Activated CD8-positive, alpha-beta memory T cell treated with anti-CD3 and anti-CD28 coated beads, Interleukin-2, amount 50 U/mL, for 1 hour (primary cell): Measurements from ENCODE around the gene NRF1.

Source experiments
- DNase-seq: peaks from one replicate; pipeline ENCODE4 v3.0.0-alpha.2; 2020; ENCODE audit errors: extremely low read depth

NRF1 gene

DNA sequence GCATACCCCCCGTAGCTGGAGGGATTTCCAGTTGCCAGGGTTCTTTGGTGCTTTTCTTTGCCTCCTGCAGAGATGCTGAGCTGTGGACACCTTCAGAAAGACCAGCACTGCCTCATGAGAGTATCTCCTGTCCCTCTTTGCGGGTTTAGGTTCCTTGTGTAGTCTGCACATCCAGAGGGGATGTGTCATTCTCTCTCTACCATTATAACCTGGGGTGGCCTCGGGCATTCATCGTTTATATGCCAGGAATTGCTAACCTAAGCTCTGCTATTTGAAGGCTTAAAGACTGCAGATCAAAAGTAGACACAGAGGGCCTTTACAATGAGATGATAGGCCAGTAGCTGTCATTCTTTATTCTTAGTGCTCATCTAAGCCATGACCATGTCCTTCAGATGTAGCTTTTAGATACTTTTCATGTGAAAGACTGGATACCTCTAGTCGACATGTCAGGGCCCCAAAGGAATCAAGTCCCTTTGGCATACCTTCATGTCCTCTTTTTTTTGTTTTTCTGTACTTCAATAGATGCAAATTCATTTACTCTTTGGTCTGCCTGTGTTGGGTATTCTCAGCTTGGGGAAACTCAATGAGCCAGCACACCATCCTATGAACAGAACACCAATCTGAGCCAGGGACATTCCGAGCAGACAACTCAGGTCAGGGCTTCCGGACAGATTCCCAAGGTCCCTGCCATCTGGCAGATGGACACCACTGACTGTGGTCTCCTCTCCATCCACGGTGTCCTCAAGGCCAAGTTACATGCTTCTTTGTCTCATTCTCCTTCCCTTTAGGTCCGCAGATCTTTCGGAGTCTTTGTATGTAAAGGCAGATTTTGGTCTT lies 129.3 kb downstream of the NRF1 start:
- DNase-seq, result no peak

- DNase-seq, result no peak
Observed at GRCh38 chr7:129741743-129742213, 130.3 kb downstream of the NRF1 start.

GRCh38 chr7:129742256-129742655 lies 130.7 kb downstream of the NRF1 start:
- no peak for DNase-seq

DNA sequence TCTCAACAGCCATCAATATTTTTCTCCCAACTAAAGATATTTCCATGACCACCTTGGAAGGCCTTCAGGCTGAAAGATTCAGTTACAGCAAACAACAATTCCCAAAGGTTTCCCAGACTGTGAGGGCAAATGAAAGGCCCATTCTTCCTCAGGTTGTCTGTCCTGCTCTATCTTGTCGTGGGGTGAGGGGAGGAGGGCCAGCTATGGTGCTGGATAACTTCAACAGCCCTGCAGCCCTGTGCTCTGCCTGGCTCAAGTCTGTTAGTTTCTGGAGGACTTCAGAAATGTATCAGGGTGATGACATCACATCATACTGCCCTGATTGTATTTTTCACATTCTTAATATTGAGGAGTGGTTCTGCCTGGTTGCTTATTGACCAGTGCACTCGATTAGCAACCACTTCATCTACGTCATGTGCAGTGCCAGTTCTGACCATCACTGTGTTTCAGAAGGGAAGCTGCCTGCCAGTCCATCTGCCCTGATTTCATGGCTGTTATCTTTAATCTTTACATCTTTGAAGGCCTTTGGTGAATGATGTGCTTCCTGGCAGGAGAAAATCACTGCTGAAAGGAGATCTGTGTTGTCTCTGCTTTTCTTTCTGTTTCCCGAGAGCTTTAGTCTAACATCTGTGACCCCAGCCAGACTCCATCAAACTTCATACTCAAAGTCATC lies 135.5 kb downstream of the NRF1 start:
- no peak for DNase-seq

DNA sequence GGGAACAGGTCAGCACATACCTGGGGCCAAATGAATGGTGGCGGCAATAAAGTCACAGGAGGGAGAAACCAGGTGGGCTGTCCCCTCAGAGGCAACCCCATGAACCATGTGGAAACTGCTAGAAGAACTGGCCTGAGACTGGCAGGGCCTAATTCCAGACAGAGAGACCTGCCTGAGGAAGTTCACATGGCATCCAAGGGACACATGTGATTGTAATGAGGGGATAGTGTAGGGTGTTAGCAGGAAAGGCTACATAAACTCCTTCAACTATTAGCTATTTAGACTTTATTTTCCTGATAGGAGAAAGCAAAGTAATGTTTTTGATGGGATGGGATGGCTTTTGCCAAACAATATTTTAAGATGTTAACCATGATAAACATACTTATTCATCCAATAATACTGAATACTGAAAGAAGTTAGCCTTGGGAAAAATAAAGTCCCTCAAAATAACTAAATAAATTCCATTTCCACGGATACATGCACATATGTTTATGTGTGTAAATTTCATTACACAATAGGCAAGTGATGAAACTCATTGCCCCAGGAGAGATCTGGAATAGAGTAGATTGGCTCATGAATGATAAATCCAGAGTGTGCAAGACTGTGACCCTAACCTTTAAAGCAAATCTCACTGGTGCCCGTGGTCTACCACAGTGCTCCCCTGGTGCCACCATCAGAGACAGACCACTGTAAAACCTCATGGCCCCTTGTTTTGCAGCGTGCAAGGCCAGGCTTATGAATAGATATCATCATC lies 137.0 kb downstream of the NRF1 start:
- no peak for DNase-seq

- DNase-seq, result no peak
Observed at GRCh38 chr7:129750091-129750490, 138.6 kb downstream of the NRF1 start.

DNA sequence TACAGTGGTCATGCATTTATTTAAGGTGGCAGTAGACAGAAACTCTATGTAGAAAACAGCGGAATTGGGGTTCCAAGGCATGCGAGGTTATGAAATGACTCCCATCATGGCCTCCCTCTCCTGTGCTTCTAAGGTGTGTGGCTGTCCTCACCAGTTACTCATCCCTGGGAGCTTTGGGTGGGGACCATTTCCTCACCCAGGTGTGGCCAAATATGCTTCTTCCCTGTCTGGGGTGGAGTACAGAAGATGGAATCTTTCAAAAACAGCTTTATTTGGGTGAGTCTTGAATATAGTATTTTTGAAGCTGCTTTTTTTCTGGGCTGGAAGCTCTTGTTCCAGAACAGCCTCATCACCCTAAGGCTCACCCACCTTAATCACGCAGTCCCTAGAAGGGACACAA lies 139.0 kb downstream of the NRF1 start:
- no peak for DNase-seq

DNA sequence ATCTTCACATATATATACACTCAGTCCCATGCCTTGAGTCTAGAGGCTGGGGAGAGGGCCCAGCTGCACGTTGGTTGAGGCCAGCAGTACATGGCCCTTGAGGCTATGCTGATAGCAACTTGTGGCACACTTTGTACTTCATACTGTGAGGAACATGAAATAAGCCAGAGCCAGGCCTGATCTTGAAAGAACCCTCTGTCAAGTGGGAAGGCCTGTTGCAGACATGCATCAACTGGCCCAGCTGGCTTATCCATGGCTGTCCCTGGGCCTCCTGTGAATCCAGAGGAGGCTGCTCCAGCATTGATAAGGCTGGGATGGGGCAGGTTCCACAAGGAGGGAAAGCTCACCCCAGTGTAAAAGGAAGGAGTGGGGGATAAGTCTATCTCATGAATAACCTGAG lies 140.4 kb downstream of the NRF1 start:
- DNase-seq, result no peak

DNA sequence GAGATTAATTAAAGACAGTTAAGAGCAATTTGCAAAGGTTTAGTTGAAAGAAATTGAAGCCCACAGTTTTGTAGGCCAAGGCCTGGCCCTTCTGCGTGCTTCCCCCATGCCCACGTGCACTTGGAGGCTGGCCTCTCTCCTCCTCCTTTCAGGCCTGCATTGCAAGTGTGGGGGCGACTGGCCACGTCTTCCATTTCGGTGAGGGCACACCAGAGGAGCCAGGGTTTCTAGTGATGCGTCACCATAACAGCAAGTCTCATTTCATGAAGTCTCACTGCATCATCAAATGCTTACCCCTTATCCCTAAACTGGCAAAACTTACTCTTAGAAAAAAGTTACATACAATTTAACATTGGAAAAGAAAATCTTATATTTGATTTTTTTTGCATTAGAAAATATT lies 141.2 kb downstream of the NRF1 start:
- DNase-seq, result no peak

- no peak for DNase-seq
Observed at GRCh38 chr7:129754406-129754805, 142.9 kb downstream of the NRF1 start.

DNA sequence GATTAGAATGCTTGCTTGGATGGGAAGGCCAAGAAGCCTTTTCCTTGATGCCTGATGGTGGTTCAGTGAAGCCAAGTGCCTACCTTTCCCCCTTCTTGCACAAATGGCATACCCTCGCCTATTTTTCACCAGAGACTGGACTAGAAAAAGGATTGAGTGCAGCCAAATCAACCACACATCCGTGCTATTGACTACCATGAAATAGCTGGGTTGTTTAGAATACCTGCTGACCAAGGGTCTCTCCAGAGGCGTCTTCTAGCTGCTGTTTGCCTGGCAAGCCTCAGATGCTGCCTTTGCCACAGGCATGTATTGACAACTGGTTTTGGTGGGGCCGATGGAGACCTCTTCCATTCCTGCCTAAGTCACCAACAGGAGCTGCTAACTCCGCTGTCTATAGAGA lies 146.5 kb downstream of the NRF1 start:
- no peak for DNase-seq

- DNase-seq, result no peak
Observed at GRCh38 chr7:129762387-129762969, 151.0 kb downstream of the NRF1 start.

- DNase-seq, result no peak
Observed at GRCh38 chr7:129764247-129765084, 152.9 kb downstream of the NRF1 start.

GRCh38 chr7:129765352-129765751 lies 153.8 kb downstream of the NRF1 start:
- DNase-seq, result no peak

DNA sequence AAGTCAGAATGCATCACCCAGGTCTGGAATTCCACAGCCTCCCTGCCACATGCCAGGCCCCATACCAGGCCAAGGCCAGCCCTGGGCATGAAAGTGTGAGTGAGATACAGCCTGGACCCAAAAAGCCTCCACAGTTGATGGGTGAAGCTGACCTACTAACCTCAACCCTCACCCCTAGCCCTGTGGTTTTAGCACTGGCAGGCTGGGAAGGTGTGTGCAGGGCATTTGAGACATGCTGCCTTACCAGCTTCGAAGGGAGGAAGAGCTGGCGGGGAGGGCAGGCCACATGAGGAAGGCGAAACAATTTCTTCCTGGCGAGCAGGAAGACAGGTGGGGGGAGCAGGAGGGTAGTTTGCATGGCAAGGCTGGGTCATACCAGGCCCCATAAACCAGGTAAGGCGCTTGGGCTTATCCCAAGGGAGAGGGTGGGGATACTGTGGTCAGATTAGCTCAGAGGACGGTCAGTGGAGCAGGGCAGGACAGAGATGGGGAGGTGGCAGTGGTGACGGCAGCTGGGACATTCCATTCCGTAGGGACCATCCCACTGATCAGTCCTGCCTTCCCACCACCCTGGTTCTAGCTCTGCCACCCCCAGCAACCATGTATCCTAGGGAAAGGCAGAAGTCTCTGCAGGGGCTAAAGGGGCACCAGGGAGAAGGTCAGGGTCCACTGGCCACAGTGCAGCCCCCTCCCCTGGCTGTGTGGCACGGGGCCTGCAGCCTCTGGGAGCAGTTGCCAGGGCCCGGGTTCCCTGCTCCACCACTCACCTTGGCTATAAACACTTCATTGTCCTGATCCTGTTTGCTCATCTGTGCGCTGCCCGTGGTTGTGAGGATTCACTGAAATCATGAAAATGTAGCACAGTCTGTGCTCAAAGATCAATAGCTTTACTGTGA lies 155.8 kb downstream of the NRF1 start:
- DNase-seq, result no peak

DNA sequence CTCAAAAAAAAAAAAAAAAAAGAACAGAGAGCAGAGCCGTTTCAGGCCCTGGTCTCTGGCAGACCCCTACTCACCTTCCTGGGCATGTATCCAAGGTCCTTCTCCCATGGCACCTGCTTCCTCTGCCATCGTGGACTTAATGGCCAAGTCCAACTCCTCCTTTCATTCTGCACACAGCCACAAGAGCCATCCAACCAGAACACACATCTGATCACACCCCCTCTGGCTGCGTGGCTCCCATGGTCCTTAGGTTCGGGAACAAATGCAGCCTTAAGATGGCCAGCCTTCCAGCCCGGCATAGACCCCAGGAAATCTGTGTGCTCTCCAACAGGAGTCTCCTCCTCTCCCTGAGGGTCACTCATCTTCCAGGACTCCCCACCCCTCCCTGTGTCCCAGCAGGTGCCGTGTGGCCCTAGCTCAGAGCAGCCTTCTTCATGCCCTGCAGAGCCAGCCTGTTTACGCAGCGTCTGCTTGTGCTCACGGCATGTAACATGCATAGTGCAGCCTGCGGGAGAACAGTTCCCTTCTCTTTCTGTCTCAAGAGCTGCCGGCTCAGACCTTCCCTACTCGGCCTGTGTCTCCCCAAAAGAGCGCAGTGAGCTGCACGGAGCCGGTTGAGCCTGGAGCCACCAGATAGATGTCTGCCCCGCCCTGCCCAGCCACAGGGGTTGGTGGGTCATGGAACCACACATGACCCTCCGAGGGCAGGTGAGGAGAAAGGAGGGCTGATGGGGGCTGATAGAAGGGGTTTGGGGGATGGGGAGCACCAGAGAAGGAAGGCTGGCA lies 157.3 kb downstream of the NRF1 start:
- no peak for DNase-seq

DNA sequence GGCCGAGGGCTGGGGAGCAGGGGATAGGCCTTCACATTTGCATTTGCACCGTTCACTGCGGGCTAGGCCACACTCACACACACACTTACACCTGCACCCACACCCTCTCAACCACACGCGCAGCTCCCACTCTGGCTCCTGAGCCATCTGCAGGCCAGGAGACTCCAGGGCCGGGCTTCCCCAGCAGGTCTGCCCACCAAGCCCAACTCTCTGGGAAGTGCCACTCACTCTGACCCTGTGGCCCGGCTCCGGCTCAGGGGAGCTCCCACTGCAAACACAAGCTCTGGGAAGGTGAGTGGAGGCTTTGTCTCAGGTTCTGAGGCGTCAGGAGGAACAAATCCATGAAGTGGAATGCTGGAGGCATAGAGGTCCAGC lies 157.9 kb downstream of the NRF1 start:
- no peak for DNase-seq

GRCh38 chr7:129769866-129770808 lies 158.6 kb downstream of the NRF1 start:
- no peak for DNase-seq
